GM18499 (cell line): ENCODE data around the gene FBP1.
"Not testable (repeated sequence)": the region's sequence is repeated elsewhere in the genome, so short reads cannot be mapped to it uniquely, and the experiment has no call there.

Experiments used
- ATAC-seq: cut with Tn5 transposase; IDR thresholded peaks from one replicate; pipeline ENCODE4 v1.9.1; 2021; ENCODE audit warnings: moderate number of reproducible peaks; ENCODE audit not compliant: insufficient read depth, unreplicated experiment

Gene FBP1

DNA sequence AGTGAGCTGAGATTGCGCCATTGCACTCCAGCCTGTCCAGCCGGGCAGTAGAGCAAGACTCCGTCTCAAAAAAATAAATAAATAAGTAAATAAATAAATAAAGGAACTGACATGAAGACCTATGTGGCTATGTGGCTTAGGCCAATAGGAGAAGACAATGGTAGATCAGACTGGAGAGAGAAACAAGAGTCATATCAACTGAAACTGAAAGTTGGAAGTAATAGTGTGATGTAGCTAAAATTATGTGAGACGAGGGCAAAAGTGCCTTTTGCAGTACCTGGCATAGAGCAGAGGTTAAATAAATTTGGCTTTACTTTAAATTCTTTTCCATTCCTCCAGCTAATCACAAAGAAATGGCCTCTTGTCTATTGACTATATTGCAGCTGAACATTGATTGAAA lies 53.0 kb downstream of the FBP1 start:
- ATAC-seq, result no peak

DNA sequence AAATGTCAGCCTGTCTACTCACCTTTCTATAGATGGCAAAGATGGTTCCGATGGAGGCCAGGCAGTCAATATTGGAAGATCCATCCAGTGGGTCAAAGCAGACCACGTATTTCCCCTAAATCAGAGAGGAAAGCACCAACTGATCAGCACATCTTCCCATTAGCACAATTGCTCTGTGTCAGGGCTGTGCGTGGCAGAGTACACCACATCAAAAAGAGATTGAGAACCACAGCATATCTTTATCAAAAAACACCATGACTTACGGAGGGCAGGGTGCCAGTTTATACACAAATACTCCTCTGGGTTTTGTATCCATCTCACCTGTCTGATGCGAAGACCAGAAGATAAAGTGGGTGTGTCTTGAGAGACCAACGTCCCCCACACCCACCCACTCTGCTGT lies 54.8 kb downstream of the FBP1 start:
- ATAC-seq, result no peak

DNA sequence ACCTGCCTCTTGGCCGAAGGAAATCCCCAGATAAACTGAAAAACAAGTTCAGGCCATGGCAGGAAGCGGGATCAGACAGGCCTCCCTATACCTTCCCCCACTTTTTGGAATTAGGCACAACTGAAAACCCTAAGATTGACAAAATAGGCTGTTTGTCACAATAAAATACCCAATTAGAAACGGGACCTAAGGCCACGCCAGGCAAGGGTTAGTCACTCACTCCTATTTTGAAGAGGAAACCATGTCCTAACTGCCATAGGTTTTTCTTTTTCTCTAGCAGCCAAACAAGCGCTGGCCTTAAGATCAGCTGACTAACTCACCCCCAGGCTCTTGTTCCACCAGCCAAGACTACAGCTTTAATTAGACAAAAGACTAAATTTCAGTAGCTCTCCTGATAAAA lies 57.6 kb downstream of the FBP1 start:
- ATAC-seq, result no peak

DNA sequence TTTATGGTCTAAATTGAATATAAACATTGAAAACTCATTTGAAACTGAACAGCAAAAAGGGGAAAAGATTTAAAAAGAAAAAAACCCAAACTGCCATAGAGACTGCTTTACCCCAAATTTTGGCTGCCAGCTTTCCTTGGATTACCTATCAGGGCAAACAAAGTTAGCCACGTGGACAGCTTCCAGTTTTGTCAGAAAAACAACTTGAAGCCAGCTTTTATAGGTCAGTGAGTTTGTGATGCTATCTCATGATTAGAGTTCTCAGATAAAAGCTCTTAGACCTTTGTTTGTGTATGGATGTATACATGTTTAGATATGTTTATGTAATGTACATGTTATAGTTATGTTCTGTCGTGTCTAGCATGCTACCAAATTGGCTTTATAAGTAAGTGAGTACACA lies 61.7 kb downstream of the FBP1 start:
- ATAC-seq, result no peak

DNA sequence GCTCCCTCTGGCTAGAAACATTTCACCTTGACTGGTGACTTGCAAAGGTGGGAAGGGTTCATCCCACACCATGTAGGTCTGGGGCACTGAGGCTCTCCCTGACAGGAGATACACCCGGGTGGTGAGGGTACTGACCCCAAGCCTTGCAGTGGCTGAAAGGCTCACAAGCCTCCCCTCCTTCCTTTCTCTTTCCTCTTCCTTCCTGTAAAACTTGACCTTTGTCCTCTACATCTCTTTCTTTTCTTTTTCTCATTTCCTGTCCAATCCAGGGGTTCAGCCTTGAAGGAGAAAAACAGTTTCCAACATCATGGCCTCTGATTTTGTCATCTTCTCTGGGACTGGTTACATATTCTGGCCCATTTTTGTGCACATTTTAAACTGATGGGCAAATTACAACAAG lies 62.3 kb downstream of the FBP1 start:
- no peak for ATAC-seq

DNA sequence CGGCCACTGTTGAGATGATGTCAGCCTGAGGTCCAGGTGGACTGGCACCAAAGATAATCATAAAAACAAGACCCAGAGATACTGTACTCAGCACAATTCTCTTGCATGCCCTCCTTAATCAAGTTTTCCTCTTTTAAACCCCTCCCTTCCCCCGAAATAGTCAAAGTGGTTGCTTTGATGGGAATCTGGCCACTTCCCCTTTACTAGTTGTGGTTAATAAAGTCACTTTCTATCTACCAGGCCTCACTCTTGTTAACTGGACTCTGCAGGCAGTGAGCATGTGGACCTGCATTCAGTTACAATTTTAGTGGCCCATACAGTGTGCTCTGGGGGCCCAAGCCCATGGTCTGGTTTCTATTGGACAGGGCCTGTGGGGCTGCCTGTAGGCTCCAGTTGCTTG lies 63.2 kb downstream of the FBP1 start:
- no peak for ATAC-seq

DNA sequence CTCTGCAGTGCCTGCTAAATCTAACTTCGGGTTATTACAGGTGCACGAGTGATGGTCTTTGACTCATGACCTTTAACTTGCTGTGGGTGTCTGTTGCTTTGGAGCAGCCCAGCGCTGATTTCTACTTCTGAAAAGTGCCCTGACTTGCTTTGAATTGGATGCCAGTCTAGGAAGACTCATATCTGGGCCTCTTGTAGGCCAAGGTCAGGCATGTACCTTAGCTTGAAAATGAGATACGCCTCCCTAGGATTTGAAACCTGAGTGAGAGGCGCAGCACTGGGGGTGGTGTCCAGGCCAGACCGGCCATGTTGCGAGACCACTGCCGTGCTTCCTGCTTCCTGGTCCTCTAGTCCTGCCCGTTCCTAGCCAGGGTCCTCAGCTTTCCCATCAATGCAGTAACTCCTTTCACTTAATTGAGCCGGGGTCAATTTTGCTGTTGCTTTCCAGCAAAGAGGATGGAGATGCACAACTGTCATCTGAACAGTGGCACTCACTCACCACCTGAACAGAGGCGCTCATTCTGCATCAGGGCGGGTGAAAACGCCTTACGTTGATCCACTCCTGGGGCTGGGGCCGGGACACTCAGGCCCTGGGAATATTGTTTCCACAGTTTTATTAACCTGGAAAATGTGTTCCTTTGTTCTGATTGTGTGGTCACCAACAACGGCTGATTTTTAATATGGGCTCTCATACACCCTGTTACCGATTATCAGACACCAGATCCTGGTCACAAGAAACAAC lies 70.2 kb downstream of the FBP1 start:
- no peak for ATAC-seq

DNA sequence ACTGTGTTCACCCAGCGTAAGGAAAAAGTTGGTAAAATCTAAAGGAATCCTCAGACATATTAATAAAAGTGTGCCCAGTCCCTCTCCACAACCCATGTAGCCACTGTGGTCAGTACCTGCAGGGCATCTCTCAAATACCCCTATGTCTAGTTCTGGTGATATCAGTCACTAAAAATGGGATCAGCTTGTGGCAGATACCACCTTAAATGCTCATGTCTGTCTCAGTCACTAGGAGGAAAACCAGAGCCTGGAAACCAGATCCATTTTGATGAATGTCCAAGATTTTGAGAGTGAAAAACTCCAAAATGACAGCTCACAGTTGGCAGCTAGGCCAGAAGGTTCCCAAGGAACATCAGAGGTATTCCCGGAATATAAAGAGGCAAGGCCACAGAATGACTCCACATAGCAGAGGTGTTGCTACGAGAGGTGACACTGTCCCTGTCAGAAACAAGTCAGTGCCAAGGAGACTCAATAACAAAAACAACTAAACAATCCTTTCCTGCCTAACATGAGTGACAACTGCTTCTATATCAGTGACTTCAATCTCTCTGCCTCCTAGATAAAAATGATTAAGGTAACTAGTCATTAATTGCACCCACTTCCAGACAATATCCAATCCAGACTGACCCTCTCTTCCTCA lies 70.9 kb downstream of the FBP1 start:
- ATAC-seq, result no peak

DNA sequence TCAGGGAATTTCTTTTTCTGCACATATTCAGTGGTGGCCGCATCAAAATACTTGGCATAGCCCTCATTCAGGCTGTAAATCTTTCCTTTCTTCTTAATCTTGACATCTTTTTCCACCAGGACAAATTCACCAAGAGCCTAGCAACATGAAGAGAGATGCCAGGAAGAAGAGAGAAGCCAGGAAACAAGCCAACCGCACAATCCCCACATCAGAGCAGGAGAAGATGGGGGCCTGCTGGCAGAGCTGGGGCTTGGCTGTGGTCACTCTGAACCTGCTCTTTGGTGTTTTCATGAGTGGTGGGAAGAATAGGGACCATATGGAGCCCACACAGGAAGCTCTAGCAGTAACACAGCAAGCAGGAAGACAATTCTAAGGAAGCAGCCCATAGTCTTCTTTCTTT lies 72.0 kb downstream of the FBP1 start:
- ATAC-seq, result no peak

DNA sequence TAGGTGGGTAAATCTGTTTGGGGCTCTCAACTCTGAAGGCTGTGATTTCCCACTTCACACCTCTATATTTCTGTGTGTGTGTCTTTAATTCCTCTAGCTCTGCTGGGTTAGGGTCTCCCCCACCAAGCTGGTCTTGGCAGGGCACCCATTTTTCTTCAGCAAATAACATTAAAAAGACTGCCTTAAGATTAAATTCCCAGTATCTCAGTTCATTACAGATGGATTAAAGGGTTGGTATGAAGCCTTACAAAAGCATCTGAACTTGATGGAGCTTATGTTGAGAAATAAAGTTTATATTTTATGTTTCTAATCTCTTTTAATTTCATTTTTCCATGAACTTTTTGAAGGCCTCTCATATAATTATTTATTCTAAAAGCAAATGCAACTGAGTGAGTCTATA lies 72.8 kb downstream of the FBP1 start:
- ATAC-seq, result no peak

DNA sequence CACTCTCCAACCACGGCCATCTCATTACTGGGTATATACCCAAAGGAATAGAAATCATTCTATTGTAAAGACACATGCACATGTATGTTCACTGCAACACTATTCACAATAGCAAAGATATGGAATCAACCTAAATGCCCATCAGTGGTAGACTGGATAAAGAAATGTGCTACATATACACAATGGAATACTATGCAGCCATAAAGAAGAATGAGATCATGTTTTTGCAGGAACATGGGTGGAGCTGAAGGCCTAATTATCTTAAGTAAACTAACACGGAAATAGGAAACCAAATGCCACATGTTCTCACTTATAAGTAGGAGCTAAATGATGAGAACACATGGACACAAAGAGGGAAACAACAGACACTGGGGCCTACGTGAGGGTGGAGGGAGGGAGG lies 75.0 kb downstream of the FBP1 start:
- not testable (repeated sequence) for ATAC-seq

DNA sequence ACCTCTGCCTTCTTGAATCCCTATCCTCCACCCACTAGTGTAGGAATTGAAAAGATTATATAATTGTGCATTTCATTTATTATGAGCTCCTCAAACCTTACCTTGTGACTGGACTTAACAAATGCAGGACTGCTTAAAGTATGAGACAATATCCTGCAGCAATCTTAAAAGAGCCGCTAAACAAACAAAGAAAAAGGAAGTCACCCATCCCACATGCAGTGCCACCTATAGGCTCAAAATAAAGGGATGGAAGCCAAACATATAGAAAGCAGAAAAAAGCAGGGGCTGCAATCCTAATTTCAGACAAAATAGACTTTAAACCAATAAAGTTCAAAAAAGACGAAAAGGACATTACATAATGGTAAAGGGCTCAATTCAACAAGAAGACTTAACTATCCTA lies 75.8 kb downstream of the FBP1 start:
- ATAC-seq, result no peak

DNA sequence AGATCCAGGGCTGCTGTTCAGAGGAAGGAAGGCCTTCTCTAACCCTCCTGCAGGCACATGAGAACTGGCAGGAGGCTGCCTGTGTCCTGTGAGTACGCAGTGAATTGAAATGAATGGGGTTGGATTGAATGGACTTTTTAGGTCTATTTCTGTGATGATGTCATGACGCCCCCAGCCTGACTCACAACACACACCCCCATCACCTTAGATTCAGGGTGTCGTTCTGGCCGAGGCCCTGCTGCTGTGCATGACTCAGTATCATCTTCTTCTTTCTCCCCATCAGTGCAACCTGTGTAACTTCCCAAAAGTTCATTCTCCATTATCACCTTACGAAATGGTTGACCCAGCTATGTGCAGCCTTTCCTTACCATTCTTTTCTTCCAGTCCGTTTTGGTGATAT lies 79.1 kb downstream of the FBP1 start:
- ATAC-seq, result no peak

DNA sequence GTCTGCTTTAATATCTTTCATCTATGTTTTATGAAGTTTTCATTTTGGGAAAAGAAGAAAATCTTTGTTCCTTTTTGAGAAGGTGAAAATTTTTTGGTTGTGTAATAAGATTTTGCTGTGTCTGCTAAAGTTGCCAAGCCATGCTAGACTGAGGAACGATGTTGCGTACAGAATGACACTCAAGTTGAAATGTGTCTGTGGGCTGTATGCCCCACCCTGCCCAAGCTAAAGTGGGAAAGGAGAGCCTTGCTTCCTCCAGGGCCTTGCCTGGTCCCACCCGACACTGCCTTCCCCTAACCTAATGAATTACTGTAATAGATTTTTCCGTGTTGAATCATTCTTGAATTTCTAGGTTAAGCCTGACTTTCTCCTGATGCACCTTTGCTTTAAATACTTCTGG lies 81.9 kb downstream of the FBP1 start:
- ATAC-seq, result no peak

DNA sequence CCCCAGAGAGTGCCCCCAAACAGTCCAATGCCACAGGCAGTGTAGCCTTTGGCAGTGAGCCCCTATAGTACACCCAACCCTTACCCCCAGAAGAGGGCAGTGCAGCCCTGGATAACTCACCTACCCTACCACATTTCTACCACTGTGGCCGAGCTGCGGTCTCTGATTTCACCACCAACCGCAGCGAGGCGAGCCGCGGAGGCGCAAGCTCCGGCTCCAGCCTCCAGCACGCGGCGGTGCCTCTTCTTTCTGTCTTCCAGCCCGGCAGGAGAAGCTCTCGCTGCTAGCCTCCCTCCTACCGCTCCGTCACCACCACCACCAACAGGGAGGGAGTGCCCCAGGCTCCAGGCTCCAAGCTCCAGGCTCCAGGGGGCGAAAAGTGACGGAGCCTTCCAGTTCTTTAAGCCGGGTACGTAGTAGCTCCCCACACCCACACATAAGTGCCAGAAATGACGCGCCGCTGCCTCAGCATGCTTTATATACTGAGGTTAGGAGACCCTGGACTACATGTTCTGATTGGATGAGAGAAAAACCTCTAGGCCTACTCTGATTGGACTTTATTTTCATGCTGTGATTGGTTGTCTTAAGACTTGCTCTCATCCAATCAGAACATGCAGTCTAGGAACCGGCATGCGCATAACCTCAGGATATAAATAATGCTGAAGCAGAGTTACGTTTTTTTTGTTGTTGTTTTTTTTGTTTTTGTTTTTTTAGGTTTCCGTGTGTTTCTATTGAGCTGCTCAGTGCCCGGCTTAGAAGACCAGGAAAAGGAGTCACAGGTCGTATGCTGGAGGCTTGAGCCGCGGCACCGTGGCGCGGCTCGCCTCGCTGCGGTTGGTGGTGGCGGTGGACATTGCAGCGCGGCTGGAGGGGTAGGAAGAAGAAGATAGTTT lies 84.6 kb downstream of the FBP1 start, which contains the start of gene PCAT7:
Gene PCAT7 (plus strand): TSS at position 645 of the 893 bp plus-strand sequence.
- no peak for ATAC-seq

DNA sequence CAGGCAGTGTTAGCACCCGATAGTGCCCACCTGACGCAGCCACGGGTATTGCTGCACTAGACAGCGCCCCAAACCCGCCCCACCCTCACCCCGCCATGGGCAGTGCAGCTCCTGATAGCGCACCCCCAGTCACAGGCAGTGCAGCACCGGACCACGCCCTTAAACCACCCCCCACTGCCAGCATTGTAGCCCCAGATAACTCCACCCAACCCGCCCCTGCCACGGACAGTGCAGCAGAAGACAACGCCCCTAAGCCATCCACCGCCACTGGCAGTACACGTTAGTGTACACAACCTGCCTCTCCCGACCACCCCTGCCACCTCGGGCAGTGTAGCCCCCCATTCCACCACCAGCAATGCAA lies 85.3 kb downstream of the FBP1 start:
- ATAC-seq, result no peak
